H1 (cell line): Measurements from ENCODE around the gene GNAO1. TPM values are rescaled to one million over a fixed set of nuclear protein-coding genes. Genes with fewer than 3 reads are reported as not detected.

Experiments used
- CTCF ChIA-PET: fragments of 300-600 bp; sonication (Branson Sonifier 250); formaldehyde crosslinking; loops from one replicate; lab custom pipeline; 2021; ENCODE audit not compliant: partially characterized antibody; lab: Charles Lee
- POLR2A ChIA-PET: fragments of 300-600 bp; sonication (Branson Sonifier 250); formaldehyde crosslinking; loops from one replicate; lab custom pipeline; 2021; ENCODE audit warnings: inconsistent platforms; ENCODE audit not compliant: partially characterized antibody; lab: Charles Lee
- DNase-seq, 2 experiments: peaks; one replicate each; pipeline versions ENCODE4 v3.0.0 to v3.0.0-alpha.2; 2010 to 2022; ENCODE audit warnings: low spot score in 2 of 2, low read depth in 1 of 2, mixed read lengths in 1 of 2
- FAIRE-seq: peaks from 2 replicates; lab custom pipeline; 2011; peaks lifted over from hg19 to GRCh38; lab: Jason Lieb, UNC
- H2AFZ ChIP-seq: 2 replicates; pipeline ENCODE4 v1.8.1; 2012; ENCODE audit warnings: low read length, inconsistent platforms
- H2AK5ac ChIP-seq: 2 replicates; pipeline ENCODE4 v1.6.1; 2013; ENCODE audit warnings: low read depth, low read length
- H2BK120ac ChIP-seq: replicated peaks from 2 replicates; pipeline ENCODE3; 2013; ENCODE audit warnings: low read depth, low read length, inconsistent platforms
- H2BK12ac ChIP-seq: 2 replicates; pipeline ENCODE4 v1.6.1; 2013; ENCODE audit warnings: low read depth, low read length
- H2BK15ac ChIP-seq: 2 replicates; pipeline ENCODE4 v1.6.1; 2013; ENCODE audit warnings: low read length
- H2BK20ac ChIP-seq: 2 replicates; pipeline ENCODE4 v1.6.1; 2013; ENCODE audit warnings: low read length
- H2BK5ac ChIP-seq: 2 replicates; pipeline ENCODE4 v1.6.1; 2013; ENCODE audit warnings: low read depth, low read length
- H3K14ac ChIP-seq: 2 replicates; pipeline ENCODE4 v1.6.1; 2013; ENCODE audit warnings: inconsistent platforms; ENCODE audit not compliant: insufficient read length
- H3K18ac ChIP-seq: 2 replicates; pipeline ENCODE4 v1.6.1; 2013; ENCODE audit warnings: low read length; ENCODE audit errors: extremely low read depth
- H3K23ac ChIP-seq: 2 replicates; pipeline ENCODE4 v1.6.1; 2013; ENCODE audit warnings: inconsistent platforms; ENCODE audit not compliant: insufficient read length
- H3K23me2 ChIP-seq: 2 replicates; pipeline ENCODE4 v1.6.1; 2013; ENCODE audit warnings: low read depth, low read length
- H3K27ac ChIP-seq: 2 replicates; pipeline ENCODE4 v1.6.1; 2011; ENCODE audit warnings: low read depth, low read length, inconsistent platforms
- H3K27me3 ChIP-seq, 4 experiments: replicated peaks in 1 of 4; 1 replicate in 1 of 4; 2 replicates in 3 of 4; pipeline versions ENCODE4 v1.6.1 to v1.8.1; 2011 to 2013; ENCODE audit warnings: low read length in 3 of 4, mild to moderate bottlenecking in 3 of 4, inconsistent platforms in 2 of 4, mixed read lengths in 2 of 4, moderate library complexity in 1 of 4; ENCODE audit not compliant: control insufficient read depth in 3 of 4, insufficient read depth in 3 of 4; ENCODE audit errors: extremely low read depth in 1 of 4
- H3K36me3 ChIP-seq, 4 experiments: 2 replicates each; pipeline versions ENCODE4 v1.6.1 to v1.8.1; 2011 to 2013; ENCODE audit warnings: mild to moderate bottlenecking in 4 of 4, low read length in 3 of 4, moderate library complexity in 2 of 4, control low read depth in 1 of 4, inconsistent platforms in 1 of 4; ENCODE audit not compliant: insufficient read depth in 4 of 4, control insufficient read depth in 2 of 4
- H3K4ac ChIP-seq: replicated peaks from 2 replicates; pipeline ENCODE3; 2013; ENCODE audit warnings: low read length, low read depth, mixed read lengths, inconsistent platforms; ENCODE audit not compliant: insufficient read length
- H3K4me1 ChIP-seq, 4 experiments: replicated peaks in 1 of 4; 1 replicate in 1 of 4; 2 replicates in 3 of 4; pipeline versions ENCODE4 v1.6.1 to v1.8.1; 2011 to 2013; ENCODE audit warnings: low read length in 3 of 4, inconsistent platforms in 2 of 4, mixed read lengths in 1 of 4; ENCODE audit not compliant: insufficient read depth in 4 of 4, control insufficient read depth in 3 of 4
- H3K4me2 ChIP-seq, 2 experiments: 2 replicates each; pipeline versions ENCODE4 v1.6.1 to v1.8.1; 2011 to 2013; ENCODE audit warnings: low read depth in 2 of 2, low read length in 2 of 2, control low read depth in 1 of 2, inconsistent platforms in 1 of 2, mild to moderate bottlenecking in 1 of 2; ENCODE audit not compliant: insufficient read depth in 1 of 2
- H3K4me3 ChIP-seq, 4 experiments: fragments of 200-600, 300-600 bp in 1 of 4; sonication (generic), shearing (Covaris generic), sonication (Bioruptor Twin) in 1 of 4; 2 replicates each; pipeline versions ENCODE4 v1.5.1 to v1.8.1; 2011 to 2016; ENCODE audit warnings: low read length in 4 of 4, low read depth in 3 of 4, control low read depth in 2 of 4, inconsistent platforms in 2 of 4, mild to moderate bottlenecking in 2 of 4, mixed read lengths in 1 of 4, moderate library complexity in 1 of 4; ENCODE audit not compliant: insufficient read depth in 2 of 4; ENCODE audit errors: extremely low read depth in 1 of 4
- H3K56ac ChIP-seq: replicated peaks from 2 replicates; pipeline ENCODE3; 2013; ENCODE audit warnings: low read depth, mild to moderate bottlenecking, mixed read lengths, low read length, inconsistent platforms; ENCODE audit not compliant: insufficient read length
- H3K79me1 ChIP-seq: 2 replicates; pipeline ENCODE4 v1.6.1; 2013; ENCODE audit warnings: low read depth, low read length, control low read depth
- H3K79me2 ChIP-seq, 2 experiments: 2 replicates each; pipeline versions ENCODE4 v1.6.1 to v1.8.1; 2012 to 2013; ENCODE audit warnings: low read length in 2 of 2, mild to moderate bottlenecking in 2 of 2, inconsistent platforms in 1 of 2; ENCODE audit not compliant: insufficient read depth in 2 of 2, control insufficient read depth in 1 of 2
- H3K9ac ChIP-seq, 4 experiments: replicated peaks in 1 of 4; 1 replicate in 1 of 4; 2 replicates in 3 of 4; pipeline versions ENCODE4 v1.6.1 to v1.8.1; 2011 to 2013; ENCODE audit warnings: low read depth in 3 of 4, low read length in 3 of 4, control low read depth in 2 of 4, mild to moderate bottlenecking in 2 of 4, moderate library complexity in 2 of 4, inconsistent platforms in 1 of 4; ENCODE audit errors: extremely low read depth in 1 of 4
- H3K9me3 ChIP-seq, 2 experiments: 2 replicates each; pipeline versions ENCODE4 v1.6.1 to v1.8.1; 2012 to 2013; ENCODE audit warnings: mild to moderate bottlenecking in 2 of 2, moderate library complexity in 2 of 2, control low read depth in 1 of 2, inconsistent platforms in 1 of 2, low read depth in 1 of 2, low read length in 1 of 2, mixed read lengths in 1 of 2; ENCODE audit not compliant: insufficient read depth in 2 of 2
- H4K20me1 ChIP-seq, 2 experiments: replicated peaks in 1 of 2; 2 replicates each; pipeline versions ENCODE3 to v1.8.1; 2011 to 2013; ENCODE audit warnings: inconsistent platforms in 2 of 2, low read length in 2 of 2, mild to moderate bottlenecking in 1 of 2; ENCODE audit not compliant: insufficient read depth in 2 of 2, control insufficient read depth in 1 of 2
- H4K5ac ChIP-seq: 2 replicates; pipeline ENCODE4 v1.6.1; 2013; ENCODE audit warnings: low read length, low read depth, mixed read lengths, inconsistent platforms; ENCODE audit not compliant: insufficient read length
- H4K8ac ChIP-seq: 2 replicates; pipeline ENCODE4 v1.8.0; 2013; ENCODE audit warnings: mild to moderate bottlenecking, moderate library complexity, low read length, inconsistent platforms; ENCODE audit not compliant: insufficient read depth; ENCODE audit errors: extremely low read depth
- H4K91ac ChIP-seq: replicated peaks from 2 replicates; pipeline ENCODE3; 2013; ENCODE audit warnings: low read length, mixed read lengths, inconsistent platforms; ENCODE audit not compliant: insufficient read length
- BCL11A ChIP-seq, 2 experiments: IDR thresholded peaks; one replicate each; pipeline ENCODE4 v1.6.1; 2011; ENCODE audit warnings: low read depth in 2 of 2, low read length in 2 of 2, mild to moderate bottlenecking in 2 of 2
- CBX5 ChIP-seq: fragments of 300-800, 300-1000 bp; sonication (generic); IDR thresholded peaks from 2 replicates; pipeline ENCODE4 v1.7.1; 2016; ENCODE audit warnings: antibody characterized with exemption, low read length, low read depth
- CHD1 ChIP-seq: IDR thresholded peaks from 2 replicates; pipeline ENCODE4 v1.6.1; 2012; ENCODE audit warnings: low read depth, low read length, improper control_type of control experiment
- EGR1 ChIP-seq: IDR thresholded peaks from 2 replicates; pipeline ENCODE4 v1.6.1; 2011; ENCODE audit warnings: low read depth, low read length, borderline replicate concordance
- FOSL1 ChIP-seq: IDR thresholded peaks from 2 replicates; pipeline ENCODE4 v1.6.1; 2011; ENCODE audit warnings: mild to moderate bottlenecking, low read depth, low read length, moderate library complexity; ENCODE audit not compliant: insufficient read depth
- GABPA ChIP-seq: IDR thresholded peaks from 2 replicates; pipeline ENCODE4 v1.6.1; 2011; ENCODE audit warnings: mild to moderate bottlenecking, low read length, moderate library complexity, borderline replicate concordance; ENCODE audit not compliant: insufficient read depth
- HDAC2 ChIP-seq, 2 experiments: fragments of 300-600 bp in 1 of 2; sonication (generic) in 1 of 2; IDR thresholded peaks; 2 replicates each; pipeline ENCODE4 v1.6.1; 2011 to 2012; ENCODE audit warnings: low read depth in 2 of 2, low read length in 2 of 2, mild to moderate bottlenecking in 2 of 2, moderate library complexity in 2 of 2, borderline replicate concordance in 1 of 2, inconsistent platforms in 1 of 2
- POLR2AphosphoS5 ChIP-seq: IDR thresholded peaks from 2 replicates; pipeline ENCODE4 v1.6.1; 2011; ENCODE audit warnings: low read depth, low read length
- RFX5 ChIP-seq: IDR thresholded peaks from 2 replicates; pipeline ENCODE4 v1.6.1; 2011; ENCODE audit warnings: low read depth, low read length, improper control_type of control experiment, borderline replicate concordance
- SAP30 ChIP-seq: fragments of 300-600 bp; sonication (generic); IDR thresholded peaks from 2 replicates; pipeline ENCODE4 v1.7.1; 2012; ENCODE audit warnings: low read length, moderate library complexity, mild to moderate bottlenecking, inconsistent platforms; ENCODE audit not compliant: insufficient read depth, insufficient replicate concordance
- SIX5 ChIP-seq: IDR thresholded peaks from 2 replicates; pipeline ENCODE4 v1.6.1; 2011; ENCODE audit warnings: mild to moderate bottlenecking, low read depth, low read length
- TAF1 ChIP-seq: IDR thresholded peaks from 2 replicates; pipeline ENCODE4 v1.6.1; 2011; ENCODE audit warnings: mild to moderate bottlenecking, low read depth, low read length
- TCF12 ChIP-seq: IDR thresholded peaks from 2 replicates; pipeline ENCODE4 v1.6.1; 2011; ENCODE audit warnings: low read depth, mild to moderate bottlenecking, low read length
- ZNF274 ChIP-seq: IDR thresholded peaks from 2 replicates; pipeline ENCODE4 v1.7.0; 2012; ENCODE audit warnings: low read length, borderline replicate concordance; ENCODE audit errors: extremely low read depth
- WGBS, 2 experiments: shearing (Covaris generic) in 1 of 2; methylation state at CpG; one replicate each; pipeline versions ENCODE4 v1.1.6 to v1.1.7; 2013 to 2015; ENCODE audit warnings: low lambda C conversion rate in 2 of 2, mixed read lengths in 2 of 2, inconsistent platforms in 1 of 2, low coverage in 1 of 2, missing lambda C conversion rate in 1 of 2; ENCODE audit not compliant: insufficient replicate concordance in 2 of 2, insufficient coverage in 1 of 2, insufficient read length in 1 of 2; ENCODE audit errors: extremely low coverage in 1 of 2, missing lambda C conversion rate in 1 of 2; 5-methylcytosine and 5-hydroxymethylcytosine counted together
- polyA plus RNA-seq, 7 experiments: library from polyadenylated mRNA; depleted of rRNA in 3 of 7; stranded (reverse) in 5 of 7; unstranded in 2 of 7; fragments of >200 nt in 5 of 7; fragments of 200-250 nt in 2 of 7; gene quantifications; 1 replicate in 5 of 7; 2 replicates in 1 of 7; 4 replicates in 1 of 7; pipeline versions ENCODE4 v1.2.1 to v1.2.3, GENCODE V29; 2011 to 2013; ENCODE audit warnings: missing spikeins in 2 of 7, mixed read lengths in 2 of 7
- total RNA-seq: library from RNA; stranded (reverse); fragmentation: NEBNext Ultra II Directional; extraction: Animal tissue kit (Norgen Biotek cat#: 25700); gene quantifications from 2 replicates; pipeline ENCODE4 v1.2.1, GENCODE V29; 2021

Gene GNAO1
- total and polyA plus RNA-seq, 2 of the 8 experiments (the other 6 are each of a cell fraction or from before 2014, with no cell fraction given), result 6.7 to 34.4 TPM

GRCh38 chr16:56279132-56279531, 87.8 kb downstream of the GNAO1 start:
- Histone ChIP-seq H2BK5ac (peak overlapping the region; percentile 45; the same call in 1 of the 2 replicates), H3K9ac (no peak overlapping the region), H3K14ac (no peak overlapping the region), H3K4ac (no peak overlapping the region), H3K79me2 (no peaks in the 10 kb centered on the region), H3K79me1 (no peaks in the 10 kb centered on the region; the same call in 1 of the 2 replicates), H4K8ac (no peak overlapping the region), H2AK5ac (no peak overlapping the region), H2BK15ac (no peak overlapping the region), H3K9me3 (peaks cover 0 to 5% of the 10 kb centered on the region in 2 experiments; a peak in 1 of 4 replicates), H2AFZ (no peak overlapping the region), H2BK12ac (peak overlapping the region; percentile 42; the same call in 1 of the 2 replicates), H2BK20ac (peak overlapping the region; percentile 50; the same call in 1 of the 2 replicates), H3K23ac (no peak overlapping the region), H3K56ac (no peak overlapping the region), H4K5ac (no peak overlapping the region), H3K23me2 (no peaks in the 10 kb centered on the region), H3K4me1 (peaks cover 0 to 34% (median 31%) of the 10 kb centered on the region in 4 experiments; a peak in 6 of 7 replicates), H3K4me2 (no peak overlapping the region), H3K4me3 (no peak overlapping the region), H4K91ac (no peak overlapping the region), H3K27ac (no peak overlapping the region), H4K20me1 (no peaks in the 10 kb centered on the region), H3K36me3 (peaks cover 0 to under 1% (median 0%) of the 10 kb centered on the region in 4 experiments; a peak in 1 of 8 replicates), H3K27me3 (no peaks in the 10 kb centered on the region), H3K18ac (0 out of 2 replicates have a peak overlapping the region, but pooled peaks have one; percentile 26), H2BK120ac (no peak overlapping the region)
- CTCF ChIA-PET, result interaction anchor here (0.6 to 6.6 kb wide), 15 partner anchors 8 to 225 kb away, joined by 3 to 70 read pairs (median 8); no protein-coding TSS in a partner anchor
- DNase-seq (no peak), FAIRE-seq (no peak)
- POLR2A ChIA-PET, result interaction anchor here (0.7 to 2.2 kb wide), 3 partner anchors 9 to 304 kb away, joined by 3 to 5 read pairs (median 4); no protein-coding TSS in a partner anchor
- WGBS, 2 experiments, result 90% methylated on average over 8 of the region's 8 CpGs; no CpG with 5 or more reads in 1 of the 2 experiments
- no peak for TF ChIP-seq EGR1
- TF ChIP-seq TAF1, result no peak
- TF ChIP-seq SIX5, result no peak
- no peak for TF ChIP-seq FOSL1
- TF ChIP-seq POLR2AphosphoS5, result no peak
- TF ChIP-seq CBX5, result no peak
- no peak for TF ChIP-seq BCL11A (IDR thresholded peaks at IDR 0.05; ENCODE audit: low read depth in 2 of 2, low read length in 2 of 2)
- TF ChIP-seq RFX5, result no peak
- TF ChIP-seq CHD1, result no peak
- TF ChIP-seq GABPA, result no peak
- TF ChIP-seq TCF12, result no peak
- no peak for TF ChIP-seq SAP30
- TF ChIP-seq HDAC2 (IDR thresholded peaks at IDR 0.05; ENCODE audit: borderline replicate concordance in 1 of 2, low read depth in 2 of 2, low read length in 2 of 2), result no peak
- no peak for TF ChIP-seq ZNF274
